ENCODE data around the gene MRPL28. TPM values are rescaled to one million over a fixed set of nuclear protein-coding genes. Genes with fewer than 3 reads are reported as not detected.
"Not testable (repeated sequence)": the region's sequence is repeated elsewhere in the genome, so short reads cannot be mapped to it uniquely, and the experiment has no call there.

Gene MRPL28
- 60.3 and 77.0 TPM in 2 replicates for total RNA-seq

DNA sequence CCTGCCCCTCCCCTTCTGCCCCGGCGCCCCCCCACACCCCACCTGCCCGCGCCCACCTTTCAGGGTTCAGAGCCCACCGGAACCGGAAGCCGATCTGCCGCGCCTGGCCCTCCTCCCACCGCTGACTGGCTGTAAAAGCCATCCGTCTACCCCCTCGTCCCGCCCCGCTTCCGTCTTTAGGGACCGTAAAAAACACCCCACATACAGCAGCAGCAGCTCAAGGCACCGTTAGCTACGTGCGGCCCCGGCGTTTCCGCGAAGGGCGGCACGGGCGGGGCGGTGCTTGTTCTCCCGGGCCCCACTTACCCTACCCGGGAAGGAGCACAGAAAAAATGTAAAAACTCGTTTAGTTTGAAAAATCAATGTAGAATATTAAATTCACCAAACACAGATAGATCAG lies at the start of gene MRPL28:
Gene MRPL28, minus strand, starts transcription at position 96 of the 400 bp plus-strand sequence. CDS start 320 bp downstream, outside the sequence.
- peak; percentile 90 to 95 for DNase-seq (ENCODE audit: low read depth in 2 of 2)

GRCh38 chr16:415170-415498 lies 44.8 kb upstream of the MRPL28 start:
- DNase-seq (ENCODE audit: low read depth in 2 of 2), result not testable (repeated sequence)

DNA sequence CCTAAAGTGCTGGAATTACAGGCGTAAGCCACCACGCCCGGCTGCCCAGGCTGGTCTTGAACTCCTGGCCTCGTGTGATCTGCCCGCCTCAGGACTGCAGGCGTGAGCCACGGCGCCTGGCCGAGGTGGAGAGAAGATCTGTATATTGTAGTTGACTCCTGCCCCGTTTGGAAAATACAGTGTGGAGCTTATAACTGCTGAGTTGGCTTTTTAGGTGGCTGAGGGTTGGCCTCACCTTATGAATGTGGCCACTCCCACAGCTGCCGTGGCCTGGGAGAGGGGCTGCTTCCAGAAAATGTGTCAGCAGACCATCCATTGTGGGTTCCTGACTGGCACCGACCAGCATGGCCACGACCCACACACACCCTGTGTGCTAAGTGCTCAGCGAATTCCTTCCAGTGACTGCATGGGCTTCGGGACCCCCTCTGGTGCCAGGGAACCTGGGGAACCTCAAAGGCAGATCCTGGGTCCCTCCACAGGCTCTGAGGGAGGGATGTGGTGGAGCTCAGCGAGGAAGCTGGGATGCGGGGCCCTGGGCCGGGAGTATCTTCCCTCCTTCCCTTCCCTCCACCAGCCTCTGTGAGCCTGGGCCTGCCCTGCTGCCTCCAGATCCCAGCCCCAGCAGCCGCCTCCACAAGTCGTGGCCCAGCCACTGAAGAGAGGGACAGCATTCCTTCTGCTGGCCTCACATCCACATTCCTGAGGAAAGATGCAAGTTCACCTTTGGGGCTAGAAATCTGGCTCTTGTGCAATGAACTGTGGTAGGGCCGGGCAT lies 44.2 kb upstream of the MRPL28 start:
- no peak for DNase-seq (ENCODE audit: low read depth in 2 of 2)

DNA sequence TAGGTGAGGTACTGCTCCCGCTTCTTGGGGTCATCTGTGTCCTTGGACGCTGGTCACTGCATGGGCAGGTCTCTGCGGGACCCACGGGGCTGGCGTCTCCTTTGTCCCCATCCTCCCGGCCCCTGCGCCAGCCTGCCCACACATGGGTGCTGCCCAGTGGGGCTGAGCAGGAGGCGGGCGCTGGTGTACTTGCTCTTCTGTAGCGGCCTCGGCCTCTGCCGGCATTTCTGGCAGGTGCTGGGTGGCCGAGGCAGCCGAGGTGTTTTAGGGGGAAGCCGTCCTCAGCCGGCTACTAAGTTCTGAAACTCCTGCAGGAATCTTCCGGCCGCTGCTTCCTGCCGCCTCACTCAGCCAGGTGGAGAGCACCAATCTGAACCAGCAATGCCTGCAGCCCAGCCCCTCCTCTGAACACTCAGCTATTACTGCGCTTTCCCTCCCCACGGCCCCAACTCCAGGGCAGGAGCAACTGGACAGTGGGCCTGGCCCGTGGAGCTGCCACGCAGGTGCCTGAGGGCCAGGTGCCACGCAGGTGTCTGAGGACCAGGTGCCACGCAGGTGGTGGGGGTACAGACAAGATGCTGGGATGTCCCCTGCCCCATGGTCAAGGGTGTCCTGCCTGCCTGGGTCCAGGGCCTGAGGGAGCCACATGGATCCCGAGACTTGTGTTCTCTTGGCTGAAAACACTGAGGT lies 41.4 kb upstream of the MRPL28 start:
- DNase-seq (ENCODE audit: low read depth in 2 of 2), result no peak

- no peak for DNase-seq (ENCODE audit: low read depth in 2 of 2)
Measured at GRCh38 chr16:410516-411178, 40.3 kb upstream of the MRPL28 start.

GRCh38 chr16:407253-407652 lies 36.9 kb upstream of the MRPL28 start:
- no peak for DNase-seq (ENCODE audit: low read depth in 2 of 2)

DNA sequence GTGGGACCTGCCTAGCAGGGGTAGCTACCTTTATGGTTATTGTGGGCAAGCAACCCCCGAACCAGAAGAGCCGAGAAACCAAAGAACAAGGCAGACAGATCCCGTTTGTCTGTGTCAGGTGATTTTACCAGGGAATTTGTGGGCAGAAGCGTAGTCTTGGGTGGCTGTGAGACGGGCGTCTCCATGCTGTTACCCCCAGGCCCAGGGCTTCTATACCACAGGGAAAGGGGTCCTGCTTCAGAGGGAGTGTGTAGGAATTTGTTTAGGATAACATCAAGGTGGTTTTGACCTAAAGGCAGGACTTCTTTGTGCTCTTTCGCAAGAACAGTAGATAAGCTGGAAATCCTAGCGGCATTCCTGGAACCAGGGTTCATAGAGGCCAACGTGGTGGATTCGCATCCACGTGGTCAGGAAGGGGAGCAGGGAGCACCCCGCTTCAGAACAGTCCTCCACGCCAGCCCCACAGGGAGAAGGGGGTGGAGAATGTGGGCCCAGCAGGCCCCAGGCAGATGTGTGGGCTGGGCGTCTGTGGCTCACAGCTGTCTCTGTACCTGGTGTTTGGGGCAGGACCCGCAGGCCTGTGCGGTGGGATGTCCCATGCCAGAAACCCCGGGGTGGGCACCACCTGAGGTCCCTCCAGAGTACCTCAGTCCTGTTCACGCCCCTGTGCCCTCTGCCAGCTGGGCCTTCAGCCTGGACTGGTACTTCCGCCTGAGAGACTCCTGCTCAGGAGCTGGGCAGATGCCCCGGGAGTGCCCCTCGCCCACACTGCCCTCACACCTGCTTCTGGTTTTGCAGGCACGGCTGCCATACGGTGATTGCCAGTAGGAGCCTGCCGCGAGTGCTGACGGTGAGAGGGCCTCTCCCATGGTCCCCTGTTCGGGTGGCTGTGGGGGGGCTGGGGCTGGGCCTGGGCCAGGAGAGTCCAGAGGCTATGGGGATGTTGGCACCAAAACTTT lies 35.5 kb upstream of the MRPL28 start:
- DNase-seq (ENCODE audit: low read depth in 2 of 2), result no peak

GRCh38 chr16:404971-405486 lies 34.7 kb upstream of the MRPL28 start:
- no peak for DNase-seq (ENCODE audit: low read depth in 2 of 2)

DNA sequence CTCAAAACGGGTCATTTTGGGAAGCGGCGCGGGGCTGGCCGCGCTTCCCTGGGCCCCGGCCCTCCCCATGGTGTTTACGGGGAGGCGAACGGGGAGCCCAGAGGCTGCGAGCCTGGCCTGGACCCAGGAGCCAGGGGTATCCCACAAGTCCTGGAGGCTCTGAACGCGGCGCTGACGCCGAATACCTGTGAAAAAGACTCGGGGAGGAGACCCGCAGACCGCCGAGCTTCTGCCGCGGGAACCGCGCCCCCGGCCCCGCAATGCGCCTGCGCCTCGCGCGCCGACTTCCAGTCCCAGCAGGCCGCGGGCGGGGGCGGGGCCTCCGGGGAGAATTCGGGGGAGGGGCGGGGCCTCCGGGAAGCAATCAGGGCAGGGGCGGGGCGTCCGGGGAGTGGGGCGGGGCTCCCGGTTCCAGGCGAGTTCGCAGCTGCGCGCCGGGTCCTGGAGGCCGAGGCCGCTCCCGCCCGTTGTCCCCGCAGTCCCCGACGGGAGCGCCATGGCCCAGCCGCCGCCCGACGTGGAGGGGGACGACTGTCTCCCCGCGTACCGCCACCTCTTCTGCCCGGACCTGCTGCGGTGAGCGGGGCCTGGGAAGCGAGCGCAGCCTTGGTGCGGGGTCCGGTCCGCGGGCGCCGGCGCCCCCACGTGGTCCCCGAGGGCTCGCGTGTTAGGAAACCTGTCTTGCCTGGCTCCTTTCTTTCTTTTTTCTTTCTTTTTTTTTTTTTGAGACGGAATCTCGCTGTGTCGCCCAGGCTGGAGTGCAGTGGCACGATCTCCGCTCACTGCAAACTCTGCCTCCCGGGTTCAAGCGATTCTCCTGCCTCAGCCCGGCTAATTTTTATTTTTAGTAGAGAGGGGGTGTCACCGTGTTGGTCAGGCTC lies 31.4 kb upstream of the MRPL28 start, which contains the start of gene DECR2:
Gene DECR2, plus strand, starts transcription at position 418 of the 881 bp plus-strand sequence. Its CDS starts 79 bp downstream, at position 497.
- peak; percentile 68 to 94 for DNase-seq (ENCODE audit: low read depth in 2 of 2)

GRCh38 chr16:400061-400591 lies 29.8 kb upstream of the MRPL28 start:
- DNase-seq (ENCODE audit: low read depth in 2 of 2), result no peak

GRCh38 chr16:399340-400019 lies 29.1 kb upstream of the MRPL28 start:
- DNase-seq (ENCODE audit: low read depth in 2 of 2), result no peak

DNA sequence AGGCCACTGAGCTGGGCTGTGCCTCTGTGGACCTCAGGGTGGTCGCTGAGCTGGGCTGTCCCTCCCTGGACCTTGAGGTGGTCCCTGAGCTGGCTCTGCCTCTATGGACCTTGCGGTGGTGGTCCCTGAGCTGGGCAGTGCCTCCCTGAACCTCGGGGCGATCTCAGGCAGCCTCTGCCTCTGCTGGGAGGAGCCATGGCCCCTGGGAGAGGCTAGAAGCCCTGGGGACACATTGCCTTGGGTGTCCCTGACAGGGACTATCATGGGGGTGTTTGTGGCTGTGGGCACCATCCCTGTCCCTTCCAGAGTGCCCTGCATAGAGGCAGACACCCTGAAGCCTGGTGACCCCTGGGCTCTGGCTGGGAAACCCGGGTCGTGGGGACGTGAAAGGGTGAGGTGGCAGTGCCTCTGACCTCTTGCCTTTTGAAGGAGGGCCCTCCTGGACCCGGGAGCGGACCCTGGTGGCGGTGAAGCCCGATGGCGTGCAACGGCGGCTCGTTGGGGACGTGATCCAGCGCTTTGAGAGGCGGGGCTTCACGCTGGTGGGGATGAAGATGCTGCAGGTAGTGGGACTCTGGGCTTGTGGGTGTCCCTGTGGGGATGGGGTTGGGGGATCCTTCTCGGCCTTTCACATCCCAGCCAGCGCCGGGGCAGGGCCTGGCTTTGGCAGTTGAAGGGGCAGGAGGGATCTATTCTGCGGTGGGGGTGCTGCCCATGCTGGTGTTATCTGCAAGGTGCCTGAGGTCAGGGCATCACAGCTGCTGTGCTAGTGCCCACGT lies 28.4 kb upstream of the MRPL28 start:
- no peak for DNase-seq (ENCODE audit: low read depth in 2 of 2)

GRCh38 chr16:397736-398332 lies 27.5 kb upstream of the MRPL28 start:
- DNase-seq (ENCODE audit: low read depth in 2 of 2), result peak; percentile 17 to 73

DNA sequence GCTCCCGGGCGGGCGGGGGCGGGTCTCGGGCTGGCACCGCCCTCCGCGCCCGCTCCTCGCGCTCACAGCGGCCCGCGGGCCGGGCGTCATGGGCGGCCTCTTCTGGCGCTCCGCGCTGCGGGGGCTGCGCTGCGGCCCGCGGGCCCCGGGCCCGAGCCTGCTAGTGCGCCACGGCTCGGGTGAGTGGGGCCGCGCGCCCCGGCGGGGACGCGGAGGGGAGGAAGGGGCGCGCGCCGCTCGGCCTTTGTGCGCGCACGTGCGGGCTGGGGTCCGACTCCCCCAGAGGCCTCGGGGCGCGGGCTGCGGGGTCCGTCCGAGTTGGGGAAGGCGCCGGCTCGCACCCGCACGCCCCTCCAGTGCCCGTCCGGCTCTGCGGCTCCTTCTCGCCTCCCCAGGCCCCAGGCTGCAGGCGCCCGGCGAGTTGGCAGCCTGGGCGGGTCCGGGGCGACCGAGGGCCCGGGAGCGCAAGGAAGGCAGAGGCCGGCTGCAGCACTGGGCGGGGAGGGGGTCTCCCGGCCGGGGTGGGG lies 26.9 kb upstream of the MRPL28 start, which contains the start of gene NME4:
Gene NME4, plus strand, starts transcription at position 65 of the 527 bp plus-strand sequence. Its CDS starts 24 bp downstream, at position 89.
- peak in 1 of 2 donors; percentile 56 for DNase-seq (ENCODE audit: low read depth in 2 of 2)

DNA sequence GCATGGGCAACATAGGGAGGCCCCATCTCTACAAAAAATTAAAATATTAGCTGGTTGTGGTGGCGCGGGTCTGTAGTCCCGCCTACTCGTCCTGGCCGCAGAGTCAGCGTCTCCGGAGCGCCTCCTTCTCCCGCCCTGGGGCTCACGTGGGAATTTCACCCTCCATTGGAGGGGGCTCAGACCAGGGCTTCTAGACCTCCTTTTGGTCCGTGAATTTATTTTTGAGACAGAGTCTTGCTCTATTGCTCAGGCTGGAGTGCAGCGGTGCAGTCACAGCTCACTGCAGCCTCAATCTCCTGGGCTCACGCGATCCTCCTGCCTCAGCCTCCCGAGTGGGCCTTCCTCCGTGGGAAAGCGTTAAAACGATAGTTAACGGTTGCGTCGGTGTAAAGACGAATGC lies 26.3 kb upstream of the MRPL28 start:
- peak in 1 of 2 donors; percentile 63 for DNase-seq (ENCODE audit: low read depth in 2 of 2)

DNA sequence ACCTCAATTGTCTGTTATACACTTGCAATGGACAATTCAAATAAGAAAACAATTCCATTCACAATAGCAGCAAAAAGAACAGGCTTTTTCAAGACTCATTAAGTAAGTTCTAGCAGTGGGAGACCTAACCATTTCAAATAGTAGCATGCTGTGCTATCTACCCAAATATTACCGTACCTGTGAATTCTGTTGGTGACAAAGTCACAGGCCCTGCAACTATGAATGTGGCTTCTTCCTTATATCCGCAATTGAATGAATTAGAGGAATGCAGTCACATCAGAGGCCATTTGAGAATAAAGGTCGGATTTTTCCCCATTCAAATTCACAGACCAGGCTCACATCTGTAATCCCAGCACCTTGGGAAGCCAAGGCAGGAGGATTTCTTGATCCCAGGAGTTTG lies 25.9 kb upstream of the MRPL28 start:
- DNase-seq (ENCODE audit: low read depth in 2 of 2), result no peak

- DNase-seq (ENCODE audit: low read depth in 2 of 2), result no peak
Measured at GRCh38 chr16:392450-393030, 22.2 kb upstream of the MRPL28 start.
